GM12874 (cell line): ENCODE results near the gene MYO9B.

Experiments
- CTCF ChIP-seq: IDR thresholded peaks from 2 replicates; pipeline ENCODE4 v1.5.1; 2011; ENCODE audit warnings: low read depth, mild to moderate bottlenecking, control low read depth, low read length, moderate library complexity; ENCODE audit not compliant: insufficient read depth

Gene MYO9B

GRCh38 chr19:17234911-17235299 lies 159.3 kb downstream of the MYO9B start:
- no peak for TF ChIP-seq CTCF

GRCh38 chr19:17235300-17235970 lies 159.9 kb downstream of the MYO9B start:
- peak; percentile 79 for TF ChIP-seq CTCF

- TF ChIP-seq CTCF, result no peak
Observed at GRCh38 chr19:17235971-17236777, 160.6 kb downstream of the MYO9B start.

- TF ChIP-seq CTCF, result no peak
Observed at GRCh38 chr19:17236811-17237543, 161.4 kb downstream of the MYO9B start.

- no peak for TF ChIP-seq CTCF
Observed at GRCh38 chr19:17237747-17238706, 162.4 kb downstream of the MYO9B start.

GRCh38 chr19:17240062-17240752 lies 164.6 kb downstream of the MYO9B start:
- no peak for TF ChIP-seq CTCF
